Loucy (cell line): ENCODE data around the gene CFAP20.

Experiments used
- EZH2phosphoT487 ChIP-seq: fragments of 200-600 bp; IDR thresholded peaks from 2 replicates; pipeline ENCODE4 v1.6.1; 2018; ENCODE audit warnings: antibody characterized with exemption, mild to moderate bottlenecking, moderate library complexity, borderline replicate concordance
- TF ChIP-seq, protein P1 (sequence below): fragments of 200-600 bp; sonication (generic); conservative IDR thresholded peaks from 2 replicates; pipeline ENCODE4 v1.5.1; 2014; ENCODE audit warnings: mild to moderate bottlenecking, antibody characterized with exemption, low read length

GRCh38 chr16:58102665-58103392 lies 26.4 kb downstream of the CFAP20 start:
- TF ChIP-seq, protein P1, sequence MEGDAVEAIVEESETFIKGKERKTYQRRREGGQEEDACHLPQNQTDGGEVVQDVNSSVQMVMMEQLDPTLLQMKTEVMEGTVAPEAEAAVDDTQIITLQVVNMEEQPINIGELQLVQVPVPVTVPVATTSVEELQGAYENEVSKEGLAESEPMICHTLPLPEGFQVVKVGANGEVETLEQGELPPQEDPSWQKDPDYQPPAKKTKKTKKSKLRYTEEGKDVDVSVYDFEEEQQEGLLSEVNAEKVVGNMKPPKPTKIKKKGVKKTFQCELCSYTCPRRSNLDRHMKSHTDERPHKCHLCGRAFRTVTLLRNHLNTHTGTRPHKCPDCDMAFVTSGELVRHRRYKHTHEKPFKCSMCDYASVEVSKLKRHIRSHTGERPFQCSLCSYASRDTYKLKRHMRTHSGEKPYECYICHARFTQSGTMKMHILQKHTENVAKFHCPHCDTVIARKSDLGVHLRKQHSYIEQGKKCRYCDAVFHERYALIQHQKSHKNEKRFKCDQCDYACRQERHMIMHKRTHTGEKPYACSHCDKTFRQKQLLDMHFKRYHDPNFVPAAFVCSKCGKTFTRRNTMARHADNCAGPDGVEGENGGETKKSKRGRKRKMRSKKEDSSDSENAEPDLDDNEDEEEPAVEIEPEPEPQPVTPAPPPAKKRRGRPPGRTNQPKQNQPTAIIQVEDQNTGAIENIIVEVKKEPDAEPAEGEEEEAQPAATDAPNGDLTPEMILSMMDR, result no peak
- TF ChIP-seq EZH2phosphoT487, result no peak
